ENCODE data around the gene MAP7D2. TPM values are rescaled to one million over a fixed set of nuclear protein-coding genes. Genes with fewer than 3 reads are reported as not detected.

The MAP7D2 gene
- total and polyA plus RNA-seq, 11 donors, result 0.11 to 0.76 (median 0.48) TPM

DNA sequence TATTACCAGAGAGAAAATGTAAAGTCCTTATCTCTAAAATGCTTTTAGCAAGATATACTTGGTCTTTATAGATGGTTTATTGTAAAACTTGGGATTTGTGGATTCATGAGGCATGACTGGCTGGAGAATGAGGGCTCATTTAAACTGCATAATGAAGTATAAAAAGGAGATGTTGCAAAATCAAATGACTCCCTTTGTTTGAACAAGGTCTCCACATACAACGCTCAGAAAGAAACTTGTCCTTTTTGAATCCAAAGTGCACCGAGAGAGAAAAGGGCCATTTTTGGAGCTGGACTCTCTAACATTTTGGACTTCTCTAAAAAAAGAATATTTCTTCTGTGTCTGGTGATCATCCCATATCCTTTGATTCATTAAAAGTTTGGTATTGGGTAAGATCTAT lies 32.6 kb upstream of the MAP7D2 start:
- peaks cover 0 to 40% (median 33%) of the 10 kb centered on the region in 9 donors for H3K36me3 ChIP-seq
- no peak overlapping the region for H3K27ac ChIP-seq
- ATAC-seq (no peak), DNase-seq (no peak)
- TF ChIP-seq POLR2A (IDR thresholded peaks at IDR 0.05), result no peak
- TF ChIP-seq, protein P1, sequence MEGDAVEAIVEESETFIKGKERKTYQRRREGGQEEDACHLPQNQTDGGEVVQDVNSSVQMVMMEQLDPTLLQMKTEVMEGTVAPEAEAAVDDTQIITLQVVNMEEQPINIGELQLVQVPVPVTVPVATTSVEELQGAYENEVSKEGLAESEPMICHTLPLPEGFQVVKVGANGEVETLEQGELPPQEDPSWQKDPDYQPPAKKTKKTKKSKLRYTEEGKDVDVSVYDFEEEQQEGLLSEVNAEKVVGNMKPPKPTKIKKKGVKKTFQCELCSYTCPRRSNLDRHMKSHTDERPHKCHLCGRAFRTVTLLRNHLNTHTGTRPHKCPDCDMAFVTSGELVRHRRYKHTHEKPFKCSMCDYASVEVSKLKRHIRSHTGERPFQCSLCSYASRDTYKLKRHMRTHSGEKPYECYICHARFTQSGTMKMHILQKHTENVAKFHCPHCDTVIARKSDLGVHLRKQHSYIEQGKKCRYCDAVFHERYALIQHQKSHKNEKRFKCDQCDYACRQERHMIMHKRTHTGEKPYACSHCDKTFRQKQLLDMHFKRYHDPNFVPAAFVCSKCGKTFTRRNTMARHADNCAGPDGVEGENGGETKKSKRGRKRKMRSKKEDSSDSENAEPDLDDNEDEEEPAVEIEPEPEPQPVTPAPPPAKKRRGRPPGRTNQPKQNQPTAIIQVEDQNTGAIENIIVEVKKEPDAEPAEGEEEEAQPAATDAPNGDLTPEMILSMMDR (IDR thresholded peaks at IDR 0.05), result no peak
- H3K4me1 ChIP-seq, result no peaks in the 10 kb centered on the region
- H3K27me3 ChIP-seq, result peaks cover 0 to 20% (median 0%) of the 10 kb centered on the region in 9 donors
- intact Hi-C loops (cut with DNase I), result loop anchor here in 1 of 10 donors (10.0 kb wide), 2 partner anchors 115 to 295 kb away; partner anchors contain the start of gene RPS6KA3
- H3K4me3 ChIP-seq, result no peak overlapping the region
- 87 to 97% (median 93%) methylated on average over 2 of the region's 2 CpGs for WGBS, 4 donors
- H3K9me3 ChIP-seq, result no peaks in the 10 kb centered on the region

DNA sequence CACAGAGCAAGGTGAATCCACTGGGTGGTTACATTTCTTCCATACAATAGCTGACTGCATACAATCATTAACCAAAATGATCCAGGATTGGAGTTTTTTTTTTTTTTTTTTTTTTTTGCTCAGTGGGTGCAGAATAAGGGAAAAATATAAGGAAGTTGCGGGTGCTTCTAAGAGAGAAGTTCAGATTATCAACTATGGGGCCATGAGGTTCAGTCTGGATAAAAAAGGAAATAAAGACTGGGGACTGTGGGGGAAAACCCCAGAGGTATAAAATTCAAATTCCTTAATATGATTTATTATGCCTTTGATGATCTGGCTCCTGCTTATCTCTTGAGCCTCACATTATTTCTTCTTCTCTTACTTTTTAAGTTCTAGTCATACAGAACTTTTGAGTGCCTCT lies 30.9 kb upstream of the MAP7D2 start:
- Histone ChIP-seq H3K36me3 (peaks cover 0 to 23% (median 17%) of the 10 kb centered on the region in 9 donors), H3K9me3 (no peaks in the 10 kb centered on the region), H3K4me1 (peaks cover 0 to 8% (median 0%) of the 10 kb centered on the region in 12 donors), H3K27ac (no peak overlapping the region), H3K27me3 (peaks cover 0 to 15% (median 0%) of the 10 kb centered on the region in 9 donors), H3K4me3 (no peak overlapping the region)
- intact Hi-C loops (cut with DNase I), result loop anchor here in 1 of 10 donors (10.0 kb wide), 2 partner anchors 117 to 297 kb away; partner anchors contain the start of gene RPS6KA3
- 83 to 95% (median 93%) methylated on average over 1 of the region's 1 CpG for WGBS, 4 donors
- ATAC-seq (no peak), DNase-seq (no peak)
- TF ChIP-seq POLR2A (IDR thresholded peaks at IDR 0.05), result no peak
- TF ChIP-seq, protein P1 (IDR thresholded peaks at IDR 0.05), result no peak

DNA sequence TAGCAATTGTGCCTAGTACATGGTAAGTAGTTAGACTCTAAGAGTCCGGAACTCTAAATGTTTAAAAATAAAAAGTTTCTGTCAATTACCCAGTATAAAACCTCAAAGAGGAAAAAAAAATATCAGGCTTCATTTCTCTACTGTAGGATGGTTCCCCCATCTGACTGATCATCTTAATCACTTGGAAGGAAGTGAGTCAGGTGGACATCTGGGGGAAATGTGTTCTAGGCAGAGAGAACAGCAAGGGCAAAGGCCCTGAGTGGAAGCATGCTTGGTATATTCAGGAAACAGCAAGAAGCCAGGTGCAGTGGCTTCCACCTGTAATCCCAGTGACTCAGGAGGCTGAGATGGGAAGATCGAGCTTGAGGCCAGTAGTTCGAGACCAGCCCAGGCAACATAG lies 27.8 kb upstream of the MAP7D2 start:
- WGBS, 4 donors, result 67 to 81% (median 74%) methylated on average over 3 of the region's 3 CpGs
- TF ChIP-seq, protein P1 (IDR thresholded peaks at IDR 0.05), result no peak
- no peak for TF ChIP-seq POLR2A (IDR thresholded peaks at IDR 0.05)
- H3K9me3 ChIP-seq, result no peaks in the 10 kb centered on the region
- H3K27me3 ChIP-seq, result peaks cover 0 to 7% (median 0%) of the 10 kb centered on the region in 9 donors
- intact Hi-C loops (cut with DNase I), result loop anchor here in 1 of 10 donors (10.0 kb wide), 2 partner anchors 120 to 300 kb away; partner anchors contain the start of gene RPS6KA3
- no peaks in the 10 kb centered on the region for H3K36me3 ChIP-seq
- no peak overlapping the region for H3K27ac ChIP-seq
- ATAC-seq (no peak), DNase-seq (no peak)
- peaks cover 3 to 30% (median 8%) of the 10 kb centered on the region in 12 donors for H3K4me1 ChIP-seq
- H3K4me3 ChIP-seq, result no peak overlapping the region

DNA sequence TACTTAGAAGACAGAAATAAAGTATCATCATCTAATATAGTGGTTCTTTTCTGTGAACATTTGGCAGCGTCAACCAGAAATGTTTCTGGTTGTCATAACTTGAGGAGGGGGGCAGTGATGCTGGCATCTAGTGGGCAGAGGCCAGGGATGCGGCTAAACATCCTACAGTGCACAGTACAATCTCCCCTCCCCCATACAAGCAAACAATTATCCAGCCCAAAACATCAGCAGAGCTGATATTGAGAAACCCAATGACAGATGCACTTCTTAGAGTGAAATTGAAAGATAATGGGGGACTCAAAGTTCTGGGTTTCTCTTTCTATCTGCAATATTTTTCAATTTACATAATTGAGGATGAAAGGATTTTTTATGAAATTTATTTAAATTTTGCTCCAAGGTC lies 26.9 kb upstream of the MAP7D2 start:
- H3K27ac ChIP-seq, result peak overlapping the region in 1 of 12 donors; percentile 93
- peaks cover 0 to 8% (median 0%) of the 10 kb centered on the region in 9 donors for H3K36me3 ChIP-seq
- no peak for TF ChIP-seq POLR2A (IDR thresholded peaks at IDR 0.05)
- TF ChIP-seq, protein P1 (IDR thresholded peaks at IDR 0.05), result no peak
- ATAC-seq (no peak), DNase-seq (no peak)
- H3K9me3 ChIP-seq, result no peaks in the 10 kb centered on the region
- peaks cover 3 to 37% (median 15%) of the 10 kb centered on the region in 12 donors for H3K4me1 ChIP-seq
- 70 to 81% (median 76%) methylated on average over 2 of the region's 2 CpGs for WGBS, 4 donors
- H3K27me3 ChIP-seq, result peaks cover 0 to 7% (median 0%) of the 10 kb centered on the region in 9 donors
- intact Hi-C loops (cut with DNase I), result loop anchor here in 1 of 10 donors (10.0 kb wide), 2 partner anchors 121 to 301 kb away; partner anchors contain the start of gene RPS6KA3
- H3K4me3 ChIP-seq, result no peak overlapping the region
